Bronchial epithelial cell (primary cell): ENCODE data around the gene NAA10. TPM values are rescaled to one million over a fixed set of nuclear protein-coding genes. Genes with fewer than 3 reads are reported as not detected.
A peak's percentile ranks its signal among the peaks of the same experiment; 100 is the strongest.

ENCODE experiments used
- DNase-seq: peaks from one replicate; pipeline ENCODE4 v3.0.0-alpha.2; 2010; ENCODE audit warnings: low read depth
- FAIRE-seq: peaks from 2 replicates; lab custom pipeline; 2011; peaks lifted over from hg19 to GRCh38; lab: Jason Lieb, UNC
- H3K27me3 ChIP-seq: 2 replicates; pipeline ENCODE4 v1.5.1; 2011; ENCODE audit warnings: low read length; ENCODE audit not compliant: control insufficient read depth, insufficient read depth
- H3K36me3 ChIP-seq: 2 replicates; pipeline ENCODE4 v1.5.1; 2011; ENCODE audit warnings: low read length; ENCODE audit not compliant: control insufficient read depth, insufficient read depth
- H3K4me3 ChIP-seq: 2 replicates; pipeline ENCODE4 v1.5.1; 2011; ENCODE audit warnings: mild to moderate bottlenecking, low read depth, low read length, control low read depth
- total RNA-seq: library from RNA; depleted of rRNA; stranded (reverse); fragments of >200 nt; gene quantifications from 2 replicates; pipeline ENCODE4 v1.2.1, GENCODE V29; 2014
- TF ChIP-seq, protein P1 (sequence below): IDR thresholded peaks from 2 replicates; pipeline ENCODE4 v1.5.1; 2011; ENCODE audit warnings: mild to moderate bottlenecking, moderate library complexity, low read length, control low read depth, inconsistent platforms; ENCODE audit not compliant: insufficient read depth, severe bottlenecking

The NAA10 gene
- total RNA-seq, 1 donor from 2014 or later = 56.9 TPM

DNA sequence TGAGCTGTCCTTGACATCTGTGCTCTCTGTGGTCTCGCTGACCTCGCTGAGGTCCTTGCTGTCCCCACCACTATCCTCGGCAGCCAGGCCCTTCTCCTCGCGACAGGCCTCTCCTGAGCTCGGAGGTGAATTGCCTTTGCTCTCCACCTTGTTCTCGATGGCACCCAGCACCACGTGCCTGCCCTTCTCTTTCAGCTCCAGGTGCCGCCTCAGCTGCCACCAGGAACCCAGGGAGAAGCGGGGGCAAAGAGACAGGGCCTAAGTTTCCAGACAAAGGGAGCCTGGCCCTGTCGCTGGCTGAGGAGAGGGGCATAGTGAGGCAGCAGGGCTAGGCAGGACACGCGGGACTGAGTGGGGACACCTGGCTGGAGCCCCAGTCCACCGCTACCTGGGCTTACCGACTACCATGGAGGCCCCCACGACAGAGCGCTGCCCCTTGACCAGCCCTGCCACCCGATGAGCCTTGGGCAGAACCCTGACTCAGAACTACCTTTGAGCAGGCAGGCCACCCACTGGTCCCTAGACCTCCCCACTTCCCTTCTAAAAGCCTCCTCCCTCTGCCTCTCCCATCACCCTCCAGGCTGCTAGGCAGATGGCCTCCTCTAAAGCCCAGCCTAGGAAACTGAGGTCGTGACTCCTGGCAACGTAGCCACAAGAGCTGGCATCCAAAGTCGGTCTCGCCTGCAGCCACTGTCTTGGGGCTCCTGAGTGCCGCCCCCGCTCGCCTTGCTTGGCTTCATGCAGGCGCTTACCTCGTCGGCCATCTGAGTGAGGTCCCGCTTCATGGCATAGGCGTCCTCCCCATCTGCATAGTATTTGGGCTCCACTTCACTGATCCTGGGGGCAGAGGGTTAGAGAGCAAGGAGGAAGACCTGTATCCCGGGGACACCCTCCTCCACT lies 4.6 kb downstream of the NAA10 start:
- no peak for FAIRE-seq
- Histone ChIP-seq H3K4me3 (no peak overlapping the region), H3K36me3 (peaks cover 4% of the 10 kb centered on the region), H3K27me3 (no peaks in the 10 kb centered on the region)
- TF ChIP-seq, protein P1, sequence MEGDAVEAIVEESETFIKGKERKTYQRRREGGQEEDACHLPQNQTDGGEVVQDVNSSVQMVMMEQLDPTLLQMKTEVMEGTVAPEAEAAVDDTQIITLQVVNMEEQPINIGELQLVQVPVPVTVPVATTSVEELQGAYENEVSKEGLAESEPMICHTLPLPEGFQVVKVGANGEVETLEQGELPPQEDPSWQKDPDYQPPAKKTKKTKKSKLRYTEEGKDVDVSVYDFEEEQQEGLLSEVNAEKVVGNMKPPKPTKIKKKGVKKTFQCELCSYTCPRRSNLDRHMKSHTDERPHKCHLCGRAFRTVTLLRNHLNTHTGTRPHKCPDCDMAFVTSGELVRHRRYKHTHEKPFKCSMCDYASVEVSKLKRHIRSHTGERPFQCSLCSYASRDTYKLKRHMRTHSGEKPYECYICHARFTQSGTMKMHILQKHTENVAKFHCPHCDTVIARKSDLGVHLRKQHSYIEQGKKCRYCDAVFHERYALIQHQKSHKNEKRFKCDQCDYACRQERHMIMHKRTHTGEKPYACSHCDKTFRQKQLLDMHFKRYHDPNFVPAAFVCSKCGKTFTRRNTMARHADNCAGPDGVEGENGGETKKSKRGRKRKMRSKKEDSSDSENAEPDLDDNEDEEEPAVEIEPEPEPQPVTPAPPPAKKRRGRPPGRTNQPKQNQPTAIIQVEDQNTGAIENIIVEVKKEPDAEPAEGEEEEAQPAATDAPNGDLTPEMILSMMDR = no peak
- no peak for DNase-seq

DNA sequence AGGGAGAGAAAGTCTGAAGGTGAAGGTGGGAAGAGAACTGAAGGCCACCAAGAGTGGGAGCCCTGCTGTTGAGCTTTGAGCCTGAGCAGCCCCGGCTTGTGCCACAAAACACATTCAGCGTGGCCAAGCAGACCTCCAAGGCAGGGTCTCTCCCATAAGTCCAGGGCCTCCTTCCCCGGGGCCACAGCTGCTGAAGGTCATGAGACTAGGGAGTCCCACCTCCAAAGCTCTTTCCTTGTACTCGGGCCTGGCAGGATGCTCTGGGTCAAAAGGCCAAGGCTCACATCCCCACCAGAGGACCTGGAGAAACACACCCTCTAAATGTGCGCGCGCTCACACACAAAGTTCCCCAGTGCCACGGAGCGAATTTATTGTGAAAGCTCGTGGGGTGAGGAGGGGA lies 5.3 kb downstream of the NAA10 start:
- Histone ChIP-seq H3K4me3 (no peak overlapping the region), H3K36me3 (peaks cover 4% of the 10 kb centered on the region), H3K27me3 (no peaks in the 10 kb centered on the region)
- DNase-seq (no peak), FAIRE-seq (no peak)
- TF ChIP-seq, protein P1 = no peak

DNA sequence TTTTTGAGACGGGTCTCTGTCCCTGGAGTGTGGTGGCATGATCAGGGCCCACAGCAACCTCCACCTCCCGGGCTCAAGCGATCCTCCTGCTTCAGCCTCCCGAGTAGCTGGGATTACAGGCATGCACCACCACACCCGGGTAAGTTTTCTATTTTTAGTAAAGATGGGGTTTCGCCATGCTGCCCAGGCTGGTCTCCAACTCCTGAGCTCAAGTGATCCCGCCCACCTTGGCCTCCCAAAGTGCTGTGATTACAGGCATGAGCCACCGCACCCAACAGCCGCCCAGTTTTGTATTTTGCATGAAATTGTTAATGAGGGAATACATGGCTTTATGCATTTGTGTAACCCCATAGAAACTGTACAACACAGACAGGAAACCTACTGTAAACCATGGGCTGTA lies 6.0 kb downstream of the NAA10 start:
- FAIRE-seq = no peak
- Histone ChIP-seq H3K36me3 (peaks cover 4% of the 10 kb centered on the region), H3K4me3 (no peak overlapping the region), H3K27me3 (no peaks in the 10 kb centered on the region)
- DNase-seq = no peak
- TF ChIP-seq, protein P1 = no peak

DNA sequence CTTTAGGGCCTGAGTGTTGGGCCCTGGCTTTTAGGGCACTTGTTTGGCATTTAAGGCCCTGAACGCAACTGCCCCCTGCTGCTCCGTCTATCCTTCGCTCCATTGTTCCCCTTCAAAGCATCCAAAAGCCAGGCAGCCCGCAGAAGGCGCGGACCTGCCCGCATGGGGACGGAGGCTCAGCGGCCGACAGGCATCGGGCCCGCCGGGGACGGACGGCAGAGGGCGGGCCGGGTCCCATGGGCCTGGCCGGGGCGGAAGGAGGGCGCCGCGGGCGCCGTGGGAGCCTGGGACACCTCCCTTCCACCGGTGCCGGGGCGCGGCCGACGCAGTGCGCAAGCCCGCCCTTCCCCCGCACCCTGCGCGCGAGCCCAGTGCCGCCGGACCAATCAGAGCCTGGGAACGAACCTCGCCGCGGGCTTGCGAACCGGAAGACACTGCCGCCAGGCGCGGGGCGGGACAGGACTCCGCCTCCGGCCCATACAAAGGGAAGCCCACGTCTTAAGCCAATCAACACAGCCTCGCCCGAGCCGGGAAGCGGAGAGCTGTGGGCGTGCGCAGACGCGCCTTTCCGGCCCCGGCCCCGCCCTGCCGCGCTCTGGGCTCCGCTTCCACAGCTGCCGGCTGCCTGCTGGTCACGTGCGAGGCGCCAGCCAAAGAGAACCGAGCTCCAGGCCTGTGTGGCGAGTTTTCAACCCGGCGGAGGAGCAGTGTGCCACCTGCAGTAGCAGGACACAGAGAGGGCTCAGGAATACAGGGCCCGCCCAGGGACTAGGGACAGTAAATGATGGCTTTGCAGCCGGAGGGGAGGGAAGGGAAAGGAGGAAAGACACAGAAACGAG lies 6.7 kb downstream of the NAA10 start:
- TF ChIP-seq, protein P1 = no peak
- peaks cover 4% of the 10 kb centered on the region for H3K36me3 ChIP-seq
- H3K27me3 ChIP-seq = no peaks in the 10 kb centered on the region
- peak overlapping the region; percentile 53 for H3K4me3 ChIP-seq
- DNase-seq (peak; percentile 90), FAIRE-seq (no peak)

DNA sequence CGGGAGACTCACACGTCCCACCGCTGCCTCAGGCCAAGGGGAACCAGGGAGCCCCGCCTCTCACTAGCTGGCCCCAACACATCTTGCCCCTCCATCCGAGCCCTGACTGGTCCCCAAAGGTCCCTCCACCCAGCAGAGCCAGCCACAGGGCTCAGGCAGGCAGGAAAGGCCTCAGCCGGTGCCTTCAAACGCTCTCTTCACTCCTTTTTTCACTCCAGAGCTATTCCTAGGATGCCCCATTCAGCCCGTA lies 7.2 kb downstream of the NAA10 start:
- DNase-seq (no peak), FAIRE-seq (no peak)
- Histone ChIP-seq H3K27me3 (no peaks in the 10 kb centered on the region), H3K4me3 (peak overlapping the region; percentile 53), H3K36me3 (peaks cover 4% of the 10 kb centered on the region)
- TF ChIP-seq, protein P1 = no peak
